GM23338 (cell line): ENCODE measurements around the gene PRSS57. TPM values are rescaled to one million over a fixed set of nuclear protein-coding genes. Genes with fewer than 3 reads are reported as not detected.

ENCODE experiments used
- ATAC-seq: fragments of 200-7000 bp; cut with Tn5 transposase; 3 replicates; pipeline ENCODE4 v1.9.1; 2020
- DNase-seq: peaks from one replicate; pipeline ENCODE4 v3.0.0-alpha.2; 2015; ENCODE audit warnings: low spot score
- H2AFZ ChIP-seq: fragments of 200-600 bp; sonication (generic); 2 replicates; pipeline ENCODE4 v1.8.0; 2016; ENCODE audit warnings: antibody characterized with exemption, mild to moderate bottlenecking, moderate library complexity
- H3F3A ChIP-seq: fragments of 200-600 bp; sonication (generic); replicated peaks from 2 replicates; pipeline ENCODE4 v1.8.0; 2017; ENCODE audit warnings: antibody characterized with exemption, mixed run types, low read depth
- H3K27ac ChIP-seq: fragments of 200-600 bp; sonication (generic); 2 replicates; pipeline ENCODE4 v1.6.1; 2016; ENCODE audit warnings: low read depth
- H3K27me3 ChIP-seq: fragments of 200-600 bp; sonication (generic); 2 replicates; pipeline ENCODE4 v1.8.0; 2016; ENCODE audit warnings: mild to moderate bottlenecking, mixed run types, moderate library complexity; ENCODE audit not compliant: insufficient read depth
- H3K36me3 ChIP-seq: fragments of 200-600 bp; sonication (generic); 2 replicates; pipeline ENCODE4 v1.8.0; 2016; ENCODE audit warnings: mild to moderate bottlenecking; ENCODE audit not compliant: insufficient read depth
- H3K4me1 ChIP-seq: fragments of 200-600 bp; sonication (generic); 2 replicates; pipeline ENCODE4 v1.8.0; 2016; ENCODE audit warnings: mild to moderate bottlenecking, moderate library complexity; ENCODE audit not compliant: insufficient read depth
- H3K4me2 ChIP-seq: fragments of 200-600 bp; sonication (generic); 2 replicates; pipeline ENCODE4 v1.7.1; 2017; ENCODE audit warnings: mixed run types
- H3K4me3 ChIP-seq: fragments of 200-600 bp; sonication (generic); 2 replicates; pipeline ENCODE4 v1.6.1; 2016; ENCODE audit warnings: mixed run types
- H3K79me2 ChIP-seq: fragments of 200-600 bp; sonication (generic); replicated peaks from 2 replicates; pipeline ENCODE4 v1.8.0; 2017; ENCODE audit warnings: mild to moderate bottlenecking; ENCODE audit not compliant: insufficient read depth
- H3K9me2 ChIP-seq: fragments of 200-600 bp; sonication (generic); 2 replicates; pipeline ENCODE4 v1.8.0; 2017; ENCODE audit not compliant: insufficient read depth
- H4K20me1 ChIP-seq: fragments of 200-600 bp; sonication (generic); replicated peaks from 2 replicates; pipeline ENCODE4 v1.8.0; 2017; ENCODE audit warnings: mild to moderate bottlenecking; ENCODE audit not compliant: insufficient read depth
- H3K27ac Mint-ChIP-seq: 2 replicates; pipeline ENCODE4 v1.8.0; 2020; ENCODE audit warnings: inconsistent platforms, mild to moderate bottlenecking, moderate library complexity, mixed read lengths
- H3K27me3 Mint-ChIP-seq: 3 replicates; pipeline ENCODE4 v1.8.0; 2022; ENCODE audit warnings: low read depth, mild to moderate bottlenecking, moderate library complexity, mixed read lengths, inconsistent platforms; ENCODE audit not compliant: insufficient read depth, poor library complexity
- H3K36me3 Mint-ChIP-seq: 3 replicates; pipeline ENCODE4 v1.8.0; 2021; ENCODE audit warnings: low read depth, mild to moderate bottlenecking, inconsistent platforms, moderate library complexity, mixed read lengths
- H3K4me1 Mint-ChIP-seq: 3 replicates; pipeline ENCODE4 v1.8.0; 2020; ENCODE audit warnings: mild to moderate bottlenecking, inconsistent platforms, mixed read lengths
- H3K4me3 Mint-ChIP-seq: 3 replicates; pipeline ENCODE4 v1.8.0; 2021; ENCODE audit warnings: moderate library complexity, mild to moderate bottlenecking, inconsistent platforms, mixed read lengths
- H3K9me3 Mint-ChIP-seq: 3 replicates; pipeline ENCODE4 v1.8.0; 2020; ENCODE audit warnings: moderate library complexity, mild to moderate bottlenecking, inconsistent platforms, mixed read lengths
- EZH2phosphoT487 ChIP-seq: fragments of 200-600 bp; sonication (generic); IDR thresholded peaks from one replicate; pipeline ENCODE4 v1.8.1; 2018; ENCODE audit warnings: antibody characterized with exemption; ENCODE audit not compliant: unreplicated experiment
- NANOG ChIP-seq: IDR thresholded peaks from 2 replicates; pipeline ENCODE4 v1.6.1; 2016; ENCODE audit warnings: antibody characterized with exemption, borderline replicate concordance
- POLR2AphosphoS5 ChIP-seq: IDR thresholded peaks from 2 replicates; pipeline ENCODE4 v1.6.1; 2016; ENCODE audit warnings: antibody characterized with exemption, low read depth
- ZNF331 ChIP-seq: fragments of 250-450 bp; sonication (Bioruptor Pico); IDR thresholded peaks from 2 replicates; pipeline ENCODE4 v1.5.0; 2020; ENCODE audit warnings: low read depth, mild to moderate bottlenecking, moderate library complexity
- polyA plus RNA-seq: library from polyadenylated mRNA; unstranded; fragments of >200 nt; fragmentation: Nextera tagmentation; extraction: Ambion mirVana; gene quantifications from 2 replicates; pipeline ENCODE4 v1.2.1, GENCODE V29; 2016
- total RNA-seq: library from RNA; depleted of rRNA; stranded (reverse); fragments of >200 nt; shearing (Covaris generic); gene quantifications from 2 replicates; pipeline ENCODE4 v1.2.3, GENCODE V29; 2014
- TF ChIP-seq, protein P1 (sequence below): IDR thresholded peaks from 2 replicates; pipeline ENCODE4 v1.6.1; 2016; ENCODE audit warnings: antibody characterized with exemption
- TF ChIP-seq, protein P2 (sequence below): fragments of 250-450 bp; sonication (Bioruptor Pico); IDR thresholded peaks from 2 replicates; pipeline ENCODE4 v1.5.0; 2020; ENCODE audit warnings: mild to moderate bottlenecking, moderate library complexity

The PRSS57 gene
- total and polyA plus RNA-seq, 2 experiments from 2014 or later = 0.34 TPM; not detected in 1

DNA sequence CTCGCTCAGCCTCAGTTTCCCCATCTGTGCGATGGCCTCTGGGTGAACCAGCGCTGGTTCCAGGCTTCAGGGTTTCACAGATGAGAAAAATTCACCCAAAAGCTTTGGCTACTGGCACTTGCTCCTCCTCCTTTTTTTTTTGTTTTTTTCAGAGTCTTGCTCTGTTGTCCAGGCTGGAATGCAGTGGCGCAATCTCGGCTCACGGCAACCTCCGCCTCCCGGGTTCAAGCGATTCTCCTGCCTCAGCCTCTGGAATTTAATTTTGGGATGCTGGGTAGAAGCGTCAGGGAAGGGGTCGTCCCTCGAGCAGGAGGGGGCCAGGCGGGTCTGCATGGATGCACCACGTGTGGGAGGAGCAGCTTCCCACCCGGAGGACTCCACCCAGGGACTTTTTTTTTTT lies 7.0 kb downstream of the PRSS57 start:
- no peaks in the 10 kb centered on the region for H3K36me3 Mint-ChIP-seq
- peaks cover 12% of the 10 kb centered on the region for H3K27me3 Mint-ChIP-seq
- no peak overlapping the region for H3K4me3 ChIP-seq
- H4K20me1 ChIP-seq = no peaks in the 10 kb centered on the region
- H3K4me1 ChIP-seq = no peaks in the 10 kb centered on the region
- no peaks in the 10 kb centered on the region for H3K79me2 ChIP-seq
- no peak overlapping the region for H3K4me3 Mint-ChIP-seq
- H2AFZ ChIP-seq = no peak overlapping the region
- H3K36me3 ChIP-seq = no peaks in the 10 kb centered on the region
- no peak for ATAC-seq
- no peaks in the 10 kb centered on the region for H3K9me2 ChIP-seq
- H3K4me2 ChIP-seq = no peak overlapping the region
- no peak for DNase-seq
- TF ChIP-seq POLR2AphosphoS5 (no peak), ZNF331 (CRISPR knock-in tag) (no peak), NANOG (no peak), EZH2phosphoT487 (no peak)
- TF ChIP-seq, protein P1, sequence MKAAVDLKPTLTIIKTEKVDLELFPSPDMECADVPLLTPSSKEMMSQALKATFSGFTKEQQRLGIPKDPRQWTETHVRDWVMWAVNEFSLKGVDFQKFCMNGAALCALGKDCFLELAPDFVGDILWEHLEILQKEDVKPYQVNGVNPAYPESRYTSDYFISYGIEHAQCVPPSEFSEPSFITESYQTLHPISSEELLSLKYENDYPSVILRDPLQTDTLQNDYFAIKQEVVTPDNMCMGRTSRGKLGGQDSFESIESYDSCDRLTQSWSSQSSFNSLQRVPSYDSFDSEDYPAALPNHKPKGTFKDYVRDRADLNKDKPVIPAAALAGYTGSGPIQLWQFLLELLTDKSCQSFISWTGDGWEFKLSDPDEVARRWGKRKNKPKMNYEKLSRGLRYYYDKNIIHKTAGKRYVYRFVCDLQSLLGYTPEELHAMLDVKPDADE = no peak
- TF ChIP-seq, protein P2, sequence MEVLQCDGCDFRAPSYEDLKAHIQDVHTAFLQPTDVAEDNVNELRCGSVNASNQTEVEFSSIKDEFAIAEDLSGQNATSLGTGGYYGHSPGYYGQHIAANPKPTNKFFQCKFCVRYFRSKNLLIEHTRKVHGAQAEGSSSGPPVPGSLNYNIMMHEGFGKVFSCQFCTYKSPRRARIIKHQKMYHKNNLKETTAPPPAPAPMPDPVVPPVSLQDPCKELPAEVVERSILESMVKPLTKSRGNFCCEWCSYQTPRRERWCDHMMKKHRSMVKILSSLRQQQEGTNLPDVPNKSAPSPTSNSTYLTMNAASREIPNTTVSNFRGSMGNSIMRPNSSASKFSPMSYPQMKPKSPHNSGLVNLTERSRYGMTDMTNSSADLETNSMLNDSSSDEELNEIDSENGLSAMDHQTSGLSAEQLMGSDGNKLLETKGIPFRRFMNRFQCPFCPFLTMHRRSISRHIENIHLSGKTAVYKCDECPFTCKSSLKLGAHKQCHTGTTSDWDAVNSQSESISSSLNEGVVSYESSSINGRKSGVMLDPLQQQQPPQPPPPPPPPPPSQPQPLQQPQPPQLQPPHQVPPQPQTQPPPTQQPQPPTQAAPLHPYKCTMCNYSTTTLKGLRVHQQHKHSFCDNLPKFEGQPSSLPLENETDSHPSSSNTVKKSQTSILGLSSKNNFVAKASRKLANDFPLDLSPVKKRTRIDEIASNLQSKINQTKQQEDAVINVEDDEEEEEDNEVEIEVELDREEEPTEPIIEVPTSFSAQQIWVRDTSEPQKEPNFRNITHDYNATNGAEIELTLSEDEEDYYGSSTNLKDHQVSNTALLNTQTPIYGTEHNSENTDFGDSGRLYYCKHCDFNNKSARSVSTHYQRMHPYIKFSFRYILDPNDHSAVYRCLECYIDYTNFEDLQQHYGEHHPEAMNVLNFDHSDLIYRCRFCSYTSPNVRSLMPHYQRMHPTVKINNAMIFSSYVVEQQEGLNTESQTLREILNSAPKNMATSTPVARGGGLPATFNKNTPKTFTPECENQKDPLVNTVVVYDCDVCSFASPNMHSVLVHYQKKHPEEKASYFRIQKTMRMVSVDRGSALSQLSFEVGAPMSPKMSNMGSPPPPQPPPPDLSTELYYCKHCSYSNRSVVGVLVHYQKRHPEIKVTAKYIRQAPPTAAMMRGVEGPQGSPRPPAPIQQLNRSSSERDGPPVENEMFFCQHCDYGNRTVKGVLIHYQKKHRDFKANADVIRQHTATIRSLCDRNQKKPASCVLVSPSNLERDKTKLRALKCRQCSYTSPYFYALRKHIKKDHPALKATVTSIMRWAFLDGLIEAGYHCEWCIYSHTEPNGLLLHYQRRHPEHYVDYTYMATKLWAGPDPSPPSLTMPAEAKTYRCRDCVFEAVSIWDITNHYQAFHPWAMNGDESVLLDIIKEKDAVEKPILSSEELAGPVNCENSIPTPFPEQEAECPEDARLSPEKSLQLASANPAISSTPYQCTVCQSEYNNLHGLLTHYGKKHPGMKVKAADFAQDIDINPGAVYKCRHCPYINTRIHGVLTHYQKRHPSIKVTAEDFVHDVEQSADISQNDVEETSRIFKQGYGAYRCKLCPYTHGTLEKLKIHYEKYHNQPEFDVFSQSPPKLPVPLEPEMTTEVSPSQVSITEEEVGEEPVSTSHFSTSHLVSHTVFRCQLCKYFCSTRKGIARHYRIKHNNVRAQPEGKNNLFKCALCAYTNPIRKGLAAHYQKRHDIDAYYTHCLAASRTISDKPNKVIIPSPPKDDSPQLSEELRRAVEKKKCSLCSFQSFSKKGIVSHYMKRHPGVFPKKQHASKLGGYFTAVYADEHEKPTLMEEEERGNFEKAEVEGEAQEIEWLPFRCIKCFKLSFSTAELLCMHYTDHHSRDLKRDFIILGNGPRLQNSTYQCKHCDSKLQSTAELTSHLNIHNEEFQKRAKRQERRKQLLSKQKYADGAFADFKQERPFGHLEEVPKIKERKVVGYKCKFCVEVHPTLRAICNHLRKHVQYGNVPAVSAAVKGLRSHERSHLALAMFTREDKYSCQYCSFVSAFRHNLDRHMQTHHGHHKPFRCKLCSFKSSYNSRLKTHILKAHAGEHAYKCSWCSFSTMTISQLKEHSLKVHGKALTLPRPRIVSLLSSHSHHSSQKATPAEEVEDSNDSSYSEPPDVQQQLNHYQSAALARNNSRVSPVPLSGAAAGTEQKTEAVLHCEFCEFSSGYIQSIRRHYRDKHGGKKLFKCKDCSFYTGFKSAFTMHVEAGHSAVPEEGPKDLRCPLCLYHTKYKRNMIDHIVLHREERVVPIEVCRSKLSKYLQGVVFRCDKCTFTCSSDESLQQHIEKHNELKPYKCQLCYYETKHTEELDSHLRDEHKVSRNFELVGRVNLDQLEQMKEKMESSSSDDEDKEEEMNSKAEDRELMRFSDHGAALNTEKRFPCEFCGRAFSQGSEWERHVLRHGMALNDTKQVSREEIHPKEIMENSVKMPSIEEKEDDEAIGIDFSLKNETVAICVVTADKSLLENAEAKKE (CRISPR knock-in tag) = no peak
- no peaks in the 10 kb centered on the region for H3K4me1 Mint-ChIP-seq
- no peak overlapping the region for H3K27ac ChIP-seq
- no peaks in the 10 kb centered on the region for H3K9me3 Mint-ChIP-seq
- H3K27me3 ChIP-seq = no peaks in the 10 kb centered on the region
- H3F3A ChIP-seq = no peaks in the 10 kb centered on the region
- no peak overlapping the region for H3K27ac Mint-ChIP-seq
